ENCODE results near the gene MAPKAPK3.

Gene MAPKAPK3

GRCh38 chr3:50695031-50695430 lies 78.1 kb downstream of the MAPKAPK3 start:
- DNase-seq = no peak

GRCh38 chr3:50696276-50696675 lies 79.3 kb downstream of the MAPKAPK3 start:
- DNase-seq = no peak

- no peak for DNase-seq
Observed at GRCh38 chr3:50698269-50698668, 81.3 kb downstream of the MAPKAPK3 start.

All from fibroblast of skin of abdomen (primary cell).